NCI-H460 (cell line): ENCODE measurements around the gene POU2F3. TPM values are rescaled to one million over a fixed set of nuclear protein-coding genes. Genes with fewer than 3 reads are reported as not detected.
"Not testable (repeated sequence)": the region's sequence is repeated elsewhere in the genome, so short reads cannot be mapped to it uniquely, and the experiment has no call there.

ENCODE experiments used
- DNase-seq: peaks from one replicate; pipeline ENCODE4 v3.0.0-alpha.2; 2016; ENCODE audit warnings: low read depth; ENCODE audit errors: extremely low read depth
- total RNA-seq: library from RNA; depleted of rRNA; stranded (reverse); fragments of >200 nt; shearing (Covaris generic); gene quantifications from 2 replicates; pipeline ENCODE4 v1.2.3, GENCODE V29; 2014

The POU2F3 gene
- total RNA-seq, 1 experiment from 2014 or later, result not detected

DNA sequence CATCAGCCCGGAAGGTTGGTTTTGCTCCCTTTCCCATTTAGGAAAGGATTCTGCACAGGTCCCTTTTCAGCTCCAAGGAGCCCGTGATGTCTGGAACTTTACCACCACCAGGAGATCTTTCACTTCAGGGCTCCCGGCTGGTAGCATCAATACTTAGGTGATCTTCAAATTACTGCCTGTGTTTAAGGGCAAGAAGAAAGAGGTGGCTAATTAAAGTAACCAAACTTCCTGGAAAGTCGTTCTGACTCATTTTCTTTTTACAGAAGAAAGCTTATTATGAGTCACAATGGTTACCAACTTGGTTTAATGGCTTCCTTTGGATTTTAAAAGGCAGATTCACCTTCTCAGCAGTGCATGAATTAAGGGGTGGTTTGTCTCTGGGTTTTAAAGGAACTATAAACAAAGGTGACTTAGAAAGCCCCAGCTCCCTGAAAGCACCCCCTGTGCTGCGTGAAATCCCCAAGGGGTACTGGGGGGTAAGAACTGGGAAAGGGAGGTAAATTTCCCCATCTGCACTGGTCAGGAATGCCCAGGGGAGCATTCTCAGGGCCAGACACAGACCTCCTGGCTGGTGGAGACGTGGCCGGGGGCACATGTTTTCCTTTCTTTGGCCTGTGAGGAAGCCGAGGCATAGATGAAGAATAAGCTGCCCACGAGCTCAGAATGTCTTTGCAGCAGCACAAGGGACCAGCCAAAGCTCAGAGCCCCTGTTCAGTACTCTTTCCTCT is 8.8 kb downstream of the POU2F3 start:
- DNase-seq, result no peak

GRCh38 chr11:120249279-120250262 is 9.6 kb downstream of the POU2F3 start:
- DNase-seq, result no peak

- not testable (repeated sequence) for DNase-seq
Observed at GRCh38 chr11:120253377-120253776, 13.4 kb downstream of the POU2F3 start.

DNA sequence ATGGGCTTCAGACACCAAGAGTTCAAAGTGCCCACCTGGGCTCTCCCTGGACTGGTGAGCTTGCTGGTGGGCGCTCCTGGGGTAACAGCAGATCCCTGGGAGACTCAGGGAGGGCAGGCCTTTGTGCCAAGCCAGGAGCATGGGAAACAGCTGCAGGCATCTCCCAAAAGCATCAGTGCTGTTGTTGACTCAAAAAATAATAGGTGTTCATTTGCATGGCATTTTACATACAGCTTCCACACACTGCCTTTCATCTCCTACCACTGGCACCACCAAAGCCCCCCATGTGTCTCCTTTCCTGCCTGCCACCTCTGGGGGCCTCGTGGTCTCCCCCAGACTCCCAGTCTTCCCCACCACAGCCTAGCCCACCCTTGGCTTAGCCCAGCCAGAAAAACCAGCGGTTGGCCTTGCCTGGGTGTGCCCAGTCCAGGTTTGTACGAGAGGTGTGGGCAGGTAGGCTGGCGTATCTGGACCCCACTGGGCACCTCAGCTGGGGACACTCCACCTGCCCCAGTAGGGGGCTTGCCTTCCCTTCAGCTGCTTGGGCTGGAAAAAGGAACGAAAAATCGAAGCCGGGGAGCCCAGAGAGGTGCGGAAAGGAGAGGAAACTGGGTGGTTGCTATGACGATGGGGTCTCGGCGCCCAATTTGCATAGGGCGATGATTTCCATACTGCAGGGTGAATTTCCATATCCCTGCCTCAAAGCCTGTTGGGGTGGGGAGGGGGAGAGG is 15.0 kb downstream of the POU2F3 start:
- DNase-seq, result no peak

DNA sequence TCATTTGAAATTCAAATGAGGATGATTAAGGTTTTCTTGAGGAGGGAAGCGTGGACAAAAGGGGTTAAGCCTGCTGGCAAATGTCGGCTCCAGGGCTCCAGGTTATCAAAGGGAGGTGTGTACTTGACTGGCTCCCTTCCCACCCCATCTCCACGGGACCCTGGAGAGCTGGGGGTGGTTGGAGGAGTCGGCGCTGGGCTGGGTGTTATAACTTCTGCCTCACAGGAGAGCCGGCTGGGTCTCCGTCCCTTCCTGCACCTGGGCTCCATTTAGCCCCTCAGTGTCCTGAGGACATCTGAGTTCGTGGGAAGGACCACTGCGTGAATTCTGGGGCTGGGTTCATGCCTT is 15.6 kb downstream of the POU2F3 start:
- DNase-seq, result no peak

GRCh38 chr11:120256178-120256577 is 16.2 kb downstream of the POU2F3 start:
- DNase-seq, result no peak

- DNase-seq, result no peak
Observed at GRCh38 chr11:120256779-120257178, 16.8 kb downstream of the POU2F3 start.

DNA sequence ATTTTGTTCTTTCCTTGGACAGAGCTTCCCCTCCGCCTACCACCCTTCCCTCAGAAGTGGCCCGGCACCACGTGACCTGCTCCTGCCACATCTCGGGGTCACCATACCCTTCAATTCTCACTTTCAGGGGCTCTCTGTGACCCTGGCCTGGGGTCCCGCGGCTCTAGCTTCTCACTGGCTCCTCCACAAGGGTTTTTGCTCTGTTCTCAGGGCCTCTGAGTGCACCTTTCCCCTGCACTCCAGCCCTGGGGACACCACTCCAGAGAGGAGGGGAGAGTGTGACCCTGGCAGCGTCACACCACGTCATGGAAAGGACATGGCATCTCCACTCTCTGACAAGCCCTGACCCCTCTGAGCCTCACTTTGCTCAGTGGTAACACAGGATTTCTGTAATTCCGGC is 17.4 kb downstream of the POU2F3 start:
- no peak for DNase-seq

DNA sequence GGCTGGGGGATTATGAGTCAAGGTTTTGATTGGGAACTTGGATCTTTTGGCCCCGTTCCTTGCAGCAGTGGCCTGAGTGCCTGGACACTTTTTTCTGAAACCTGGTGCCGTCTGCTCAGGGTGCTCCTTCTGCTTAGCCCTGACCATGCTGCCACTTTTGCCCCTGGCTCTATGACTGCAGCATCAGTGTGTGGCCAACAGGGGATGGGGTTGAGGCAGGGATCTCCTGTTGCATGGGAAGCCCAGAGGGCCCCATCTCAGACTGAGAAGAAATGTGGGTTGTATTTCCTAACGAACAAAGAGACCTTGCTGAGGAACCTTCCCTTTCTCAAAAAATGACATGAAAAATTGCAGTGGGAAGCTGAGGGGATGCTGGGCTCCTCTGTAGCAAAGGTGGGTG is 18.7 kb downstream of the POU2F3 start:
- DNase-seq, result no peak

DNA sequence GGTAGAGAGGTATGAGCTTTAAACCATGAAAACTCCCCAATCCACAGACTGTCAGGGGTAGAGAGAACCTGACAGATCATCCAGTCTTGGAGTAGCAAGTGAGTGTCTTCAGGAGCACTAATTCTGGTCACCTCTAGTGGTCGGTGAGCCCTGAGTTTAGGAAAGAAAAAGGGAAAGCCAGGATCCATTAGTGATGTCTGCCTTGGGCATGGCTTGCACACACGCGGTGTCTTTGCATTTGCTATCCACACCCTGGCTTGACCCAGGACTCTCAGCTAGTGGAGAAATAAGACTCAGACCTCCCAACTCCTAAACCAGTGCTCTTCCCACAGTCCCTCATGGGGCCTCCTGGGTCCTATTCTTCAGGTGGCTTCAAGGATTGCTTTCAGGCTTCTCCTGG is 19.3 kb downstream of the POU2F3 start:
- DNase-seq, result no peak

DNA sequence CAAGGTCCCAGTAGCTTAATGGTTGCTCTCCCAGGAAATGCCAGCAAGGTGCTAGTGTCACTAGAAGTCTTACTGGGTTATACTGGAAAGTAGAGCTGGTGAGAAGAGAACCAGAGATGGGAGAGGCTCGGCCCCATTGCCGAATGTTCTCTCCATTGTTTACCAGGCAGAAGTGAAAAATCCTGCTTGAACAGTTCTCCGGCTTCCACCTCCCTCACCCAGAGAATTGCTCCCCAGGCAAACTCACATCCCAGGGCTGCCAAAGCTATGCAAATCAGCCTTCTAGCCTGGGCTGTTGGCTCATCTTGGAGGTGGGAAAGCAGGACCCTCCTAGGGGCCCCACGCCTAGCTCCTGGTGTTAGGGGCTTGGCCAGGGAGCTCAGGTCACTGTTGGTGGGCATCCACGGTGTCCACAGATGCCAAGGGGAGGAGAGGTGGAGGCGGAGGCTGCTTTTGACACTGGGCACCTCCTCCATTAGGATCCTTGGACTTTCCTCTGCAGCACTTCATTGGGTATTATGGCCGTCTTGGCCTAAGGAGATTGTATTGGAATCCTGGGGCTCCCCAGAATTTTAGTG is 20.1 kb downstream of the POU2F3 start:
- no peak for DNase-seq

DNA sequence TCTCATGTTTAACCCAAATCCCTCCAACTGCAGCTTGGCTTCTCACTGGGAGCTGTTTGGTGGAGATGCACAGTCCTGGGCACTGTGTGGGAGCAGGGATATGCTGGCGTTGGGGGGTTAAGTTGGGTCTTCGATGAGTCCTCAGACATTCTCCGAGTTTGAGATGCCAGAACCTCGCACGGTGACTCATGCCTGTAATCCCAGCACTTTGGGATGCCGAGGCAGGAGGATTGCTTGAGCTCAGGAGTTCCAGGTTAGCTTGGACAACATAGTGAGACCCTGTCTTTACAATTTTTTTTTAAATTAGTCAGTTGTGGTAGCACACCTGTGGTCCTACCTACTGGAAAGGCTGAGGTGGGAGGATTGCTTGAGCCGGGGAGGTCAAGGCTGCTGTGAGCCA is 20.7 kb downstream of the POU2F3 start:
- no peak for DNase-seq

DNA sequence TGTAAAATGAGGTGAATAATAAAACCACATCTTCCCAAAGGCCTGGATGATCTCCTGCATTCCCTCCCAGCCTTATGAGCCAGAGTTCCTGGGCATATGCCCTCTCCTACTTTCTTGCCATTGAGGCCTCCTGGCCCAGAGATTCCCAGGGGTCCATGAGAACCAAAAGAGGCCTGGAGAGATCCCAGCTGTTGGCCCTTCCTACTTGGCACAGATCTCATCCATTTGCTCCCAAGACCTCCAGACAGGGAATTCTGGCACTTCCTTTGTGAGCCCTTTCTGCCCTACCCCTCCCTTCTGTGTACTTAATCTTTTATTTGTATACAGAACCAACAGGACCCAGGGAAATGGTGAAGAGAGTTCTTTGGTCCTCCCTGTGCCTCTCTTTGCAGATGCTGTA is 21.4 kb downstream of the POU2F3 start:
- no peak for DNase-seq

- no peak for DNase-seq
Observed at GRCh38 chr11:120261931-120262330, 22.0 kb downstream of the POU2F3 start.

DNA sequence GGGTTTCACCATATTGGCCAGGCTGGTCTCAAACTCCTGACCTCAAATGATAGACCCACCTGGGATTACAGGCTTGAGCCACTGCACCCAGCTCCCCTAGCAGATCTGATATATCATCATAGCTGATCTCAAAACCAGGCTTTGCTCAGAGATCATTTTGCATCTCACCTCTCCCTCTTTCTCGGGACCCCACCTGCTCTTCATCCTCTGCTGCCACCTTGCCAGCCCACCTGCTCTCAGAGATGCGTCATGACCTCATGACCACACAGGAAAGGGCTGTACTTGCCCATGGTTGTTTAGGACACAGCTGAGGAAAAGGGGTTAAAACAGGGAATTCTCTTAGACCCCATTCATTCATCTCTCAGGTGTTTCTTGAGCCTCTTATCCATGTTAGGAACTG is 27.4 kb downstream of the POU2F3 start:
- DNase-seq, result no peak

GRCh38 chr11:120268686-120269085 is 28.7 kb downstream of the POU2F3 start:
- DNase-seq, result no peak

GRCh38 chr11:120270386-120270785 is 30.4 kb downstream of the POU2F3 start:
- DNase-seq, result no peak

GRCh38 chr11:120271672-120272071 is 31.7 kb downstream of the POU2F3 start:
- no peak for DNase-seq

- DNase-seq, result no peak
Observed at GRCh38 chr11:120272303-120272702, 32.4 kb downstream of the POU2F3 start.

GRCh38 chr11:120273432-120273831 is 33.5 kb downstream of the POU2F3 start:
- DNase-seq, result no peak

- DNase-seq, result not testable (repeated sequence)
Observed at GRCh38 chr11:120273956-120274355, 34.0 kb downstream of the POU2F3 start.
